ES-I3 (cell line): Measurements from ENCODE around the gene EML6.

Experiments
- H3K36me3 ChIP-seq: 2 replicates; pipeline ENCODE4 v1.6.1; 2013; ENCODE audit warnings: mild to moderate bottlenecking, low read length, control low read depth, moderate library complexity; ENCODE audit not compliant: insufficient read depth
- H3K4me1 ChIP-seq: 2 replicates; pipeline ENCODE4 v1.6.1; 2013; ENCODE audit warnings: mild to moderate bottlenecking, control low read depth, low read length; ENCODE audit not compliant: insufficient read depth
- H3K9ac ChIP-seq: 2 replicates; pipeline ENCODE4 v1.6.1; 2013; ENCODE audit warnings: low read depth, mild to moderate bottlenecking, low read length, moderate library complexity
- H3K9me3 ChIP-seq: 2 replicates; pipeline ENCODE4 v1.6.1; 2013; ENCODE audit warnings: mild to moderate bottlenecking, low read length, moderate library complexity; ENCODE audit not compliant: control insufficient read depth, insufficient read depth

Gene EML6

DNA sequence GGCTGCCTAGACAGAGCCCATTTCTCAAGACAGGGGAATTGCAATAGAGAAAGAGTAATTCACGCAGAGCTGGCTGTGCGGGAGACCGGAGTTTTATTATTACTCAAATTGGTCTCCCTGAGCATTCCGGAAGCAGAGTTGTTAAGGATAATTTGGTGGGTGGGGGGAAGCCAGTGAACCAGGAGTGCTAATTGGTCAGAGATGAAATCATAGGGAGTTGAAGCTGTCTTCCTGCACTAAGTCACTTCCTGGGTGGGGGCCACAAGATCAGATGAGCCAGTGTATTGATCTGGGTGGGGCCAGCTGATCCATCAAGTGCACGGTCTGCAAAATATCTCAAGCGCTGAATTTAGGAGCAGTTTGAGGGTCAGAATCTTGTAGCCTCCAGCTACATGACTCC lies 242.0 kb downstream of the EML6 start:
- Histone ChIP-seq H3K9me3 (no peaks in the 10 kb centered on the region), H3K4me1 (peaks cover 17% of the 10 kb centered on the region), H3K36me3 (no peaks in the 10 kb centered on the region; the same call in 1 of the 2 replicates), H3K9ac (no peak overlapping the region)

DNA sequence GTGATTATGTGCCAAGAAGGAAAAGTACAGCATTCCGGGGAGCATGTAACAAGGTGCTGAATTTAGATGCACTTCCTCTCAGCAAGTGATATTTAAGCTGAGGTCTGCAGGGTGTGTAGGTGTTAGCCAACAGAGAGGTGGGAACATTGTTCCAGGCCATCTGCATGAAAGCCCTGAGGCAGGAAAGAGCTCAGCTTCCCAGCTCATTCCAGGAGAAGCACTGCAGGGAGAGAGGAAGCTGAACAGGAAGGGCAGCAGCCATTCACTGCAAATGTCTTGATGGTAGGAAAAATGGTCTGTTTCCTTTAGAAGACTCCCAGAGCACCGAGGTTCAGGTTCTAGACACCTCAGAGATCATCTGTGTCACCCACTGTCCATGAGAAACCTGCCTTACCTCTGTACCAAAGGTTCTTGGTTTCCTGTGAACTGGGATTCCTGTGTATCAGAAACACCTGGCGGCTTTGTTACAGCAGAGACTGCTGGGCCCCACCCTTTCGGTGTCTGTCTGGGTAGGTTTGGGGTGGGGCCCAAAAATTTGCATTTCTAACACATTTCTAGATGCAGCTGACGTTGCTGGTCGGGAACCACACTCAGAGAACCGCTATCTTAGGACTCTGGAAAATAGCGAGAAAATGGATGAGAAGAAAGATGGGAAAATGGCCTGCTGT lies 242.8 kb downstream of the EML6 start:
- peaks cover 17% of the 10 kb centered on the region for H3K4me1 ChIP-seq
- H3K9ac ChIP-seq = no peak overlapping the region
- no peaks in the 10 kb centered on the region; the same call in 1 of the 2 replicates for H3K36me3 ChIP-seq
- H3K9me3 ChIP-seq = no peaks in the 10 kb centered on the region

DNA sequence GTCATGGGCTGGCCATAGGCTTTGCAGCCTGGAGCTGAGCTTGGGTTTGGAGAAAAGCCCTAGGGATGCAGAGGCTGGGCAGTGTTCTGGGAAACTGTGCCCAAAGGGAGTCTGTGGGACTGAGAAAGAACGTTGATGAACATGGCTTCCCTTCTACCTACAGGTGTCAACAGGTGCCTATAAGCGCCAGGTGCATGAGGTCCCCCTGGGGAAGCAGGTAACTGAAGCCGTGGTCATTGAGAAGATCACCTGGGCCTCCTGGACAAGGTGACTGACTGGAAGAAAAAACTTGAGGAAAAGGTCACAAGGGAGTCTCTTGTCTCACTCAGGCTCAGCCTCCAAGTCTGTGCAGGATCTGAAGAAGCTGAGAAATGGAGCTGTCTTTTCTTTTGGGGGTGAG lies 243.4 kb downstream of the EML6 start:
- Histone ChIP-seq H3K4me1 (peaks cover 17% of the 10 kb centered on the region), H3K36me3 (no peaks in the 10 kb centered on the region; the same call in 1 of the 2 replicates), H3K9ac (no peak overlapping the region), H3K9me3 (no peaks in the 10 kb centered on the region)

DNA sequence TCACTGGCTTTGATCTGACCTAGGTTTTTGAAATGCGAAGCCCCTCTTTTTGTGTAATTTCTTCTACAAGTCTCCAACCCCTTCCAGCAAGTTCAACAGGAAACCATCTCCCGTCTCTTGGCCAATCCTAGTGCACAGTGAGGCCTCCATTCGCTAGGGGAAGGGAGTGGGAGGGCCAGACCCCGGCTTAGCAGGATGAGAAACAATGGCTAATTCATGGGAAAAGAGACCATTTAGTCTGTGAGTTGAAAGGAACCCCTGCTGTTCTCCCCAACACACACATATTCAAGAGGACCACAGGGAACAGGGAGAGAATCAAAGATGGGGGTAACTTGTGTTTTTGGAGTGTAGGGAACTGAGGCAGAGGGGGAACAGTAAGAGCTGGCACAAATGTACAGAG lies 243.8 kb downstream of the EML6 start:
- H3K36me3 ChIP-seq = no peaks in the 10 kb centered on the region; the same call in 1 of the 2 replicates
- H3K9ac ChIP-seq = no peak overlapping the region
- no peaks in the 10 kb centered on the region for H3K9me3 ChIP-seq
- peaks cover 17% of the 10 kb centered on the region for H3K4me1 ChIP-seq

DNA sequence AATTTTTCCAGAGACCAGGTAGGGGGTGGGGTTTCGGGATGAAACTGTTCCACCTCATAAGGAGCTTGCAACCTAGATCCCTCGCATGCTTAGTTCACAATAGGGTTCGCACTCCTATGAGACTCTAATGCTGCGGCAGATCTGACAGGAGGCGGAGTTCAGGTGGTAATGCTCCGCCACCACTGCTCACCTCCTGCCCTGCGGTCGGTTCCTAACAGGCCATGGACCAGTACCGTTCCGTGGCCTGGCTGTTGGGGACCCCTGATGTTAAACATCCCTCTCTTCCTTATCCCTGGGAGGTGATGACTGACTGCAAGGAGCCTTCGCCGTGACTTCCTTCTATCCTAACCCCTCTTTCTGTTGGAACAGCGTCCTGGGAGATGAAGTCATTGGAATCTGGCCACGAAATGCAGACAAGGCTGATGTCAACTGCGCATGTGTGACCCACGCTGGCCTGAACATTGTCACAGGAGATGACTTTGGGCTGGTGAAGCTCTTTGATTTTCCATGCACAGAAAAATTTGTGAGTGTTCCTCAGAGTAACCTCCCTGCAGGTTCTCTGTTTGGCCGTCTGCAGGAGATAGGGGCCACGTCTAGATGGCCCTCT lies 244.4 kb downstream of the EML6 start:
- Histone ChIP-seq H3K9me3 (no peaks in the 10 kb centered on the region), H3K9ac (no peak overlapping the region), H3K36me3 (no peaks in the 10 kb centered on the region; the same call in 1 of the 2 replicates), H3K4me1 (peaks cover 17% of the 10 kb centered on the region)

DNA sequence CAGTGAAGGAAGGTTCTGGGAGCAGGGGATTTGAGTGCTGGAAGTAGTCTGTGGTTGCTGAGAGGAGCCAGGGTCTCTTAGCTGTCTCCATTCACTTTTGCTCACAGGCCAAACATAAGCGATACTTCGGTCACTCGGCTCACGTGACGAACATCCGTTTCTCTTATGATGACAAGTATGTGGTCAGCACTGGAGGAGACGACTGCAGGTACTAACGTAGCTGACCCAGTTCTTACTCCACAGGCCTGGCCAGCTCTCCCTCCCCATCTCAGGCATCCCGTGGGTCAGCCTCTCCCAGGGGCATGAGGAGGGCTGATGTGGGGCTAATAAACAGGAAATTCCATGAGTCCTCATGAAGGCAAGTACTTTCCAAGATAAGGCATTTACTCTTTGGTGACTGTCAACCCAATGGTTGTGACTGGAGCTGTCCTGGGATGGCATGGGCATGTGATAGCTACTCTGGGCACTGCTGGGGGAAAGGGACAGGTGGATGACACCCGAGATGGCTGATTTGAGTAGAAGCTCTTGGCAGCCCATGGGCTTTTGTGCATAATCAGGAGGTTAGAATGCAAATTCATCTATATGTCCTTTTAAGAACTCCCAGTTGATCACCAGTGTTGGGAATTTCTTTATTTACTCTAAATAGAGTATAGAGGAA lies 245.2 kb downstream of the EML6 start:
- no peaks in the 10 kb centered on the region; the same call in 1 of the 2 replicates for H3K36me3 ChIP-seq
- no peak overlapping the region for H3K9ac ChIP-seq
- no peaks in the 10 kb centered on the region for H3K9me3 ChIP-seq
- peaks cover 17% of the 10 kb centered on the region for H3K4me1 ChIP-seq

DNA sequence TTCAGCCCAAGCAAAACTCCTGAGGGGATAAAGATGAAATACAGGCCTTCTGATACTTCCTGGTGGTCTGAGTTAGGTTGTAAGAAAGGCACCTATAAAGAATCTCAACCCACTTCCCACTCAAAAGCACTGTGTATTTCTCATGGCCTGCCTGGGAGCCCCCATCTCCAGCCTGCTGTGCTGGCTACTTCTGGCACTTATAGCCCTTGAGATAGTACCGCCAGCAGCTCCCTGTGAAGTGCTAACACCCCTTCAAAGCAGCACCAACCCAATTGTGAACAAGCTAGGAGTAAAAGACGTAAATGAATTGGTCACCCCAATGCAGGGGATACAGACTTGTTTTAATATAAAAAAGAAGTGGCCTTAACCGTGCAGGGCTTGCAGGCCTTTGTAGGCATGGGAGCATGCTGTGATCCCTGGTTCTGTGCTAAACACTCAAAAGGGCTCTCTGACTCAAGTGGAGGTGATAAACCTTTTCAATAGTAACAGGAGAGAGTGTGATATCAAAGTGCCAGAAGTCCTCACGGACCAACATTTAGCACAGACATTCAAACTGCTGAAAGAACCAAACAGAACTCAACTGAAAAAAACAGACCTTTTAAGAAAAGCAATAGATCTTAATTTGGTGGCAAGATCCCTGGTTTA lies 246.0 kb downstream of the EML6 start:
- Histone ChIP-seq H3K36me3 (no peaks in the 10 kb centered on the region; the same call in 1 of the 2 replicates), H3K9ac (no peak overlapping the region)

DNA sequence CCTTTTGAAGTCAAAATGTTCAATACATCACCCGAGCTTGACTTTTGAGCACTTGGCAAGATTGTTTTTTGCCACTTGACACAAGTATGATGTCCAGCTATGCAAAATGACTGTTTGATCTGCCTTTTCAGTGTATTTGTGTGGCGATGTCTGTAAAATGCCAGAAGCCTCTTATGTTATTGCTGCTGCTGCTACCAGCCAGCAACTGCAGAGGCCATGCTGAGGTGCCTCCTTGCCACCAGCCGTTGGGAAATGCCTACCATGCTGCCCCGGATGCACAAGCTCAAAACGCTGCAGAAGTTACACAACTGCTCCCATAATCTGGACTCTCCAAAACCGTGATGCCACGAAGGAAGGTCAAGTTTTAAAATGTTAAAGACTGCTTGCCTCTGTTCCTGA lies 246.5 kb downstream of the EML6 start:
- H3K36me3 ChIP-seq = no peaks in the 10 kb centered on the region; the same call in 1 of the 2 replicates
- peaks cover 17% of the 10 kb centered on the region for H3K4me1 ChIP-seq
- H3K9ac ChIP-seq = no peak overlapping the region
- no peaks in the 10 kb centered on the region for H3K9me3 ChIP-seq

More for the DNA sequence above, 246.0 kb downstream of the EML6 start:
- no peaks in the 10 kb centered on the region for H3K9me3 ChIP-seq
- H3K4me1 ChIP-seq = peaks cover 17% of the 10 kb centered on the region

DNA sequence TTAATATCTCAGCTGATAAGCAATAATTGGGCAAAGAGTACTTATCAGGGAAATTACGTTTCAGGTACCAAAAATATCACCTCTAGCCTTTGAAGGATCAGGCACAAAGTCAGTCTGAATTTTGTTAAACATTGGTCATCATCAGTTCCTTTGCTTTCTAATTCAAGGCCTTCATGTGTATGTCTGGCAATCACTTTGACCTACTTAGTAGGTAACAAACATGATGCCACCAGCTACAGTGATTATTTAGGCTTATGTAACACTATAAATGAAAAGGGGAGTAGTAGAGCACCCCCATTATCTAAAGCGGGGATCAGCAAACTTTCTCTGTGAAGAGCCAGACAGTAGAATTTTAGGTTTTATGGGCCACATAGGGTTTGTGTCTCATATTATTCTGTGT lies 251.7 kb downstream of the EML6 start:
- Histone ChIP-seq H3K9ac (no peak overlapping the region), H3K4me1 (no peaks in the 10 kb centered on the region), H3K9me3 (no peaks in the 10 kb centered on the region), H3K36me3 (peaks cover 7% of the 10 kb centered on the region; the same call in 1 of the 2 replicates)

DNA sequence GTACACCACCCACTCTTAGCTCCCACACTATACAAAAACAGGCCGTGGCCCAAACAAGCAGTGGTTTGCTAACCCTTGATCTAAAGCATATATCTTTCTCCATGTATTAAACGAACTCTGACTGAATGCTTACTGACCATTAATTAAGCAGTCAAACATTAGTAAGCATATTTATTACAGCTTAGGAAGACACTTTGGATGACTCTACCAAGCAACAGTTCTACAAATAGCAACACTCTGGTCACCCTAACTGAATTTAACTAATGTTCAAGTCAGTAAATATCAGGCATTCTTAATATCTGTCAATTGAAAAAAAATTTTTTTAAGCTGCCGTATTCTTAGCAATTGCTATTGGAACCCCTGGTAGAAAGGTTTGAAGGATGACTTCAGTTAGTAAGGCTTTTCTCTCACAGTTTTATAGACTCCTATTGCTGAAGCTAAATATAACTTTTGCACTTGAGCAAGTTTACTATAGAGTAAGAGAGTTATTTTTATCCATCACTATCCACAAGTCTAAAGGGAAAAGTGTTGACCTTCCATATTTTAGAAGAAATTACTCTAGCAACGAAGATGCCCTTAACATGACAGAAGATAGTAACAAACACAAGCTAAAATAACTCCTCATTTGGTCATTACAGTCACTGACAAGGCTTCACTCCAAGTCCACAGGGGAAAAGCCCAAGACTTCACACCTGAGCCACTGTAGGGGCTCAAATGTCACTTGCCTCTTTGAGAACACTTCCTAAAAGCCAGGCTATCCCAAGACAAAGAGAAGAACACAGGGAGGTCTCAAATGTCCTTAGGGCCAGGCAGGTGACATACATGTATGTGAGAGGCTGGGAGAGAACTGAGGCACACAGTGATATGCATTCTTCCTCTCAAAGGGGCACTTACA lies 252.4 kb downstream of the EML6 start:
- H3K9ac ChIP-seq = no peak overlapping the region
- no peaks in the 10 kb centered on the region for H3K4me1 ChIP-seq
- H3K36me3 ChIP-seq = peaks cover 7% of the 10 kb centered on the region; the same call in 1 of the 2 replicates
- no peaks in the 10 kb centered on the region for H3K9me3 ChIP-seq

DNA sequence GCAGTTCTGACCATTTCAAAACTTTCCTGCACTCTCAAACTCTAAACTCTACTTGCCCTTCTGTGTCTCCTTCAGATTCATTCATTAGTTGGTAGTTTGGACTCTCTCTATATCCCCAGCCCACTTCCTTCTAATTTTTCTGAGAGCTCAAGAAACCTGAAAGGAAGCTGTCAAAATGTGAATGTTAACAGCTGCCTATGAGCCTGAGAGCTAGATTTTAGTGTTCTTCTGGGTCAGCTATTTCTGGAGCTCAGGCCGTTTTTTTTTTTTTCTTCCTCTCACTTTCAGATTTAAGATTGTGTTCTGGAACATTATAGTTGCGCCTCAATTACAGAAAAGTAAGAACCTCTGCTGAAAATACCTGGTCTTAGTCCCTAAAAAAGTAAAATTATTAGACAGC lies 253.7 kb downstream of the EML6 start:
- peaks cover 7% of the 10 kb centered on the region; the same call in 1 of the 2 replicates for H3K36me3 ChIP-seq
- H3K9ac ChIP-seq = no peak overlapping the region
- H3K4me1 ChIP-seq = no peaks in the 10 kb centered on the region

DNA sequence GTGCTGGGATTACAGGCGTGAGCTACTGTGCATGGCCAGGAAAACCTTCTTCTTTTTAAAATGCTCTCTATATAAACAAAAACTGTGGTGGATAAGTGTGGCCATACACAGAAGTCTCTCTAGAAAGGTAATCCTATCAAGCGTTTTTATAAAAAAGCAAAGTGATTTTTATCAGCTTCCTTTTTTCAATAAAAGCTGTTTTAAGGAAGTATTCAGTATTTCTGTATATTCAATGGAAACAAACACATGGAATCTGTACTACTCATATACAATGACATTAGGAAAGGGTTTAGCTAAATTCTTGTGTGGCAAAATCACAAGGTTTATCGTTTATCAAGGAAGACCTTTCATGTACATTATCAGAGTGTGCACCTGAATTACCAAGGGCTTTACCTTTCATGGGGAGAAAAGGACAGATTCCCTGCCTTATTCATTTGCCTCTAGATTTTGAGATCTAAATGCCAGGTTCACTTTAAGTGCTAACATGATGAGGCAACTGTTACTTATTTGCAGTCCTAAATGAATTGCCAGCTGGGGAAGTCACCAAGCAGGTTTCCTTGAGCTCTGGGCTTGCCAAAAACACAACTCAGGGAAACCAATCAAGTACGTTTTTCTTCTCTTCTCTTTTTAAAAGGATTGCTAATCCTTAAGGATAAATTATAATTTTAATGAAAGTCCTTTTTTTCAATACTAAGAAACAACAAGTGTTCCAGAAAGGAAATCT lies 256.0 kb downstream of the EML6 start:
- Histone ChIP-seq H3K4me1 (peaks cover 3% of the 10 kb centered on the region; the same call in 1 of the 2 replicates), H3K36me3 (peaks cover 13% of the 10 kb centered on the region; the same call in 1 of the 2 replicates), H3K9me3 (no peaks in the 10 kb centered on the region), H3K9ac (no peak overlapping the region)

More for the DNA sequence above, 253.7 kb downstream of the EML6 start:
- no peaks in the 10 kb centered on the region for H3K9me3 ChIP-seq

DNA sequence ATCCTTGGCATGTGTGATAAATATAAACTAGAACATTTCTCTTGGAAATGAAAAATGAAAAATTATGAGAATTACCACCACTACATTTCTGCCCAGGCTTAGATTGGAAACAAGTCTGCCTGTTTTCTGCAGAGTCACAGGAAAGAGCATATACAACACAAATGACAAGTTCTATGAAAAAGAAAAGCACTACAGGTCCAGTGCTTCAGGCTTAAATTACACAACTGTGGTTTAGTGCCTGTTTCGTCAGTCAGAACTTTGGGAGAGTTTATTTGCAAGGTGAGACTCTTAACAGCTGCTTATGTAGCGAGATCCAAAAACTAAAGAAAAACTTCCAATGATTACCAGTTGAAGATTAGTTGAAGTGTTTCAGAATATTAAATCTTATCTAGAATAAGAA lies 257.9 kb downstream of the EML6 start:
- Histone ChIP-seq H3K36me3 (peaks cover 19% of the 10 kb centered on the region), H3K4me1 (peaks cover 15% of the 10 kb centered on the region), H3K9me3 (no peaks in the 10 kb centered on the region), H3K9ac (no peak overlapping the region)
